Upper lobe of left lung (tissue), 6 donors: Measurements from ENCODE around the gene GOLGA6L10. TPM values are rescaled to one million over a fixed set of nuclear protein-coding genes. Genes with fewer than 3 reads are reported as not detected.
A peak's percentile ranks its signal among the peaks of the same experiment; 100 is the strongest.
"Not testable (repeated sequence)": the region's sequence is repeated elsewhere in the genome, so short reads cannot be mapped to it uniquely, and the experiment has no call there.

Experiments used
- ATAC-seq, 2 donors: fragments of 200-7000 bp; cut with Tn5 transposase; one replicate each; pipeline ENCODE4 v1.9.1; 2022; ENCODE audit warnings: mild to moderate bottlenecking in 2 of 2, moderate library complexity in 2 of 2; ENCODE audit not compliant: low FRiP score in 2 of 2
- DNase-seq, 2 donors: peaks; one replicate each; pipeline ENCODE4 v3.0.0-alpha.2; 2019 to 2020
- H3K27ac ChIP-seq, 4 donors: fragments of 200-600 bp; sonication (generic); one replicate each; pipeline ENCODE4 v1.5.1; 2016 to 2019
- H3K27me3 ChIP-seq, 4 donors: fragments of 200-600 bp; sonication (generic); one replicate each; pipeline ENCODE4 v1.5.1; 2017 to 2019
- H3K36me3 ChIP-seq, 4 donors: fragments of 200-600 bp; sonication (generic); one replicate each; pipeline ENCODE4 v1.5.1; 2016 to 2019
- H3K4me1 ChIP-seq, 4 donors: fragments of 200-600 bp; sonication (generic); one replicate each; pipeline ENCODE4 v1.5.1; 2018 to 2019
- H3K4me3 ChIP-seq, 4 donors: fragments of 200-600 bp; sonication (generic); one replicate each; pipeline ENCODE4 v1.5.1; 2017 to 2019; ENCODE audit warnings: mild to moderate bottlenecking in 2 of 4, moderate library complexity in 1 of 4
- H3K9me3 ChIP-seq, 4 donors: fragments of 200-600 bp; sonication (generic); one replicate each; pipeline ENCODE4 v1.5.1; 2018 to 2019
- EP300 ChIP-seq, 4 donors: sonication (generic); formaldehyde crosslinking; IDR thresholded peaks; one replicate each; pipeline ENCODE4 v1.5.1; 2017; ENCODE audit warnings: antibody characterized with exemption in 4 of 4, control low read depth in 2 of 4
- POLR2A ChIP-seq, 4 donors: fragments of 450-650 bp; IDR thresholded peaks; one replicate each; pipeline ENCODE4 v1.5.1; 2016 to 2017; ENCODE audit warnings: antibody characterized with exemption in 4 of 4, mild to moderate bottlenecking in 2 of 4
- POLR2AphosphoS5 ChIP-seq, 2 donors: sonication (generic); formaldehyde crosslinking; IDR thresholded peaks; one replicate each; pipeline ENCODE4 v1.5.1; 2017; ENCODE audit warnings: antibody characterized with exemption in 2 of 2
- WGBS, 2 donors: methylation state at CpG; one replicate each; pipeline ENCODE4 v1.1.5; 2017 to 2018; 5-methylcytosine and 5-hydroxymethylcytosine counted together
- total RNA-seq, 6 donors: library from RNA; depleted of rRNA in 4 of 6; stranded (reverse); fragments of >200 nt in 4 of 6; gene quantifications; one replicate each; pipeline versions ENCODE4 v1.1.0 to v1.2.1, GENCODE V29; 2016 to 2021
- TF ChIP-seq, protein P1 (sequence below), 6 experiments: fragments of 450-650 bp in 4 of 6; fragments of 200-600 bp in 2 of 6; sonication (generic) in 2 of 6; IDR thresholded peaks; one replicate each; pipeline ENCODE4 v1.5.1; 2016 to 2019; ENCODE audit warnings: antibody characterized with exemption in 6 of 6
- donor health status: DM: no; HTN: no; CAD: no; lungs with moderate emphysema.
- donor health status: DM: no; HTN: yes; CAD: no; lungs with severe emphysema.

GOLGA6L10 gene
- total RNA-seq, 6 donors from 2014 or later, result 0.34 to 4.3 (median 1.2) TPM

DNA sequence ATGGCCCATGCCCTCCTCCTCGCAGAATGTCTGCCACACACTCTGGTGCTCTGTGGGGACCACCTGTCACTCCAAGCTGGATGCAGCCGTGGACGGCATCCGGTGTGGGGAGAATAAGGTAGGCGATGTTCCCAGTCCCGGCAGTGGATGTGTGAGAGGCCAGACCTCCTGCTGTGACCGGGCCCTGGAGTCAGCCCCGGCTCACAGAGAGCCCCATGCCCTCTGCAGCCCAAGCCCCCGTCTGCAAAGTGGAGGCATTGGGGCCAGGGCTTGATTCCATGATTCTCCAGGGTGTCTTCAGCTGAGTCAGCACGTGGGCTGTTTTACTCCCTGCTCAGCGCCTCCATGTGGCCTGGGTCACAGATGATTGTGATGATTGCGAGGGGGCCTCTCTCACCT lies 32.2 kb downstream of the GOLGA6L10 start:
- TF ChIP-seq POLR2AphosphoS5 (IDR thresholded peaks at IDR 0.05) (no peak), EP300 (IDR thresholded peaks at IDR 0.05) (no peak), POLR2A (IDR thresholded peaks at IDR 0.05) (no peak)
- TF ChIP-seq, protein P1, sequence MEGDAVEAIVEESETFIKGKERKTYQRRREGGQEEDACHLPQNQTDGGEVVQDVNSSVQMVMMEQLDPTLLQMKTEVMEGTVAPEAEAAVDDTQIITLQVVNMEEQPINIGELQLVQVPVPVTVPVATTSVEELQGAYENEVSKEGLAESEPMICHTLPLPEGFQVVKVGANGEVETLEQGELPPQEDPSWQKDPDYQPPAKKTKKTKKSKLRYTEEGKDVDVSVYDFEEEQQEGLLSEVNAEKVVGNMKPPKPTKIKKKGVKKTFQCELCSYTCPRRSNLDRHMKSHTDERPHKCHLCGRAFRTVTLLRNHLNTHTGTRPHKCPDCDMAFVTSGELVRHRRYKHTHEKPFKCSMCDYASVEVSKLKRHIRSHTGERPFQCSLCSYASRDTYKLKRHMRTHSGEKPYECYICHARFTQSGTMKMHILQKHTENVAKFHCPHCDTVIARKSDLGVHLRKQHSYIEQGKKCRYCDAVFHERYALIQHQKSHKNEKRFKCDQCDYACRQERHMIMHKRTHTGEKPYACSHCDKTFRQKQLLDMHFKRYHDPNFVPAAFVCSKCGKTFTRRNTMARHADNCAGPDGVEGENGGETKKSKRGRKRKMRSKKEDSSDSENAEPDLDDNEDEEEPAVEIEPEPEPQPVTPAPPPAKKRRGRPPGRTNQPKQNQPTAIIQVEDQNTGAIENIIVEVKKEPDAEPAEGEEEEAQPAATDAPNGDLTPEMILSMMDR (IDR thresholded peaks at IDR 0.05), result no peak
- H3K27ac ChIP-seq, result no peak overlapping the region
- H3K27me3 ChIP-seq, result no peaks in the 10 kb centered on the region
- no peak for ATAC-seq
- H3K9me3 ChIP-seq, result no peaks in the 10 kb centered on the region
- no peaks in the 10 kb centered on the region for H3K36me3 ChIP-seq
- H3K4me1 ChIP-seq, result no peaks in the 10 kb centered on the region
- H3K4me3 ChIP-seq, result no peak overlapping the region
- WGBS, 2 donors, result 92 to 100% methylated on average over 2 to 12 of the region's 12 CpGs
- peak in 1 of 2 donors; percentile 60 for DNase-seq

DNA sequence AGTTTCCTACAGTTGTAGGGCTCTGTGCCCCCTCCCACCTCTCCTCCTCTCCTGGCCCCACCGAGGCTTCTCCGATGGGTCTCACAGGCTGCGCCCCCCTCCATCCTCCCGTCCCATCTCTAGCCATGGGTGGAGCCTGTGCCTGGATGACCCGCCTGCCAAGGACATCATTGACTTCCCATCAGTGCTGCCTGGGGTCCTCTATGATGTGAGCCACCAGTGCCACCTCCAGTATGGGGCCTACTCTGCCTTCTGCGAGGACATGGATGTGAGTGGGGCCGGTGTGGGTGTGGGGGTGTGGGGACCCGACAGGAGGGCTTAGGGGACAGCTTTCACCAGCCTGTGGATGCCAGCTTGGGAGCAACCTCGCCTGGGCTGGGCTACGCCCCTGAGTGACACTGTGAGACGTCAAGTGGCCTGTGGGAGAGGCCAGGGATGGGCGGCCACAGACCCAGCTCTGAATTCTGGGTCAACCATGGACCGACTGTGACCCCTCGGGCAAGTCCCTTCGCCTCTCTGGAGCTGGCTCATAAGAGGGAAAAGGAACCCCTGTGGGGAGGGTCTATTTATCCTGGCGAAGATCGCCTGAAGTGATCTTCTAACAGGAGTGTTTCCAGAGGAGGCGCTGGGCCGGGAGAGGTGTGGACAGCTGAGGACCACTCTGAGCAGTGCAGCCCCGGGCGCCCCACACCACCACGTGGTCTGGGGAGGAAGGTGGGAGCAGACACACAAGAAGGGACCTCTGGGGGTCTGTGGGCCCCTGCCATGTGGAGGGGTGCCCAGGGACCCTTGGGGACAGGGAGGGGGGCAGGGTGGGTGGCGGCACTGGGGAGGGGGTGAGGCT lies 32.8 kb downstream of the GOLGA6L10 start:
- 90 to 92% methylated on average over 19 to 23 of the region's 23 CpGs for whole genome bisulfite sequencing, 2 donors
- not testable (repeated sequence) for H3K36me3 ChIP-seq, H3K4me1 ChIP-seq, H3K27me3 ChIP-seq, H3K9me3 ChIP-seq, H3K27ac ChIP-seq, ATAC-seq, H3K4me3 ChIP-seq
- peak in 1 of 2 donors; percentile 68 for DNase-seq

DNA sequence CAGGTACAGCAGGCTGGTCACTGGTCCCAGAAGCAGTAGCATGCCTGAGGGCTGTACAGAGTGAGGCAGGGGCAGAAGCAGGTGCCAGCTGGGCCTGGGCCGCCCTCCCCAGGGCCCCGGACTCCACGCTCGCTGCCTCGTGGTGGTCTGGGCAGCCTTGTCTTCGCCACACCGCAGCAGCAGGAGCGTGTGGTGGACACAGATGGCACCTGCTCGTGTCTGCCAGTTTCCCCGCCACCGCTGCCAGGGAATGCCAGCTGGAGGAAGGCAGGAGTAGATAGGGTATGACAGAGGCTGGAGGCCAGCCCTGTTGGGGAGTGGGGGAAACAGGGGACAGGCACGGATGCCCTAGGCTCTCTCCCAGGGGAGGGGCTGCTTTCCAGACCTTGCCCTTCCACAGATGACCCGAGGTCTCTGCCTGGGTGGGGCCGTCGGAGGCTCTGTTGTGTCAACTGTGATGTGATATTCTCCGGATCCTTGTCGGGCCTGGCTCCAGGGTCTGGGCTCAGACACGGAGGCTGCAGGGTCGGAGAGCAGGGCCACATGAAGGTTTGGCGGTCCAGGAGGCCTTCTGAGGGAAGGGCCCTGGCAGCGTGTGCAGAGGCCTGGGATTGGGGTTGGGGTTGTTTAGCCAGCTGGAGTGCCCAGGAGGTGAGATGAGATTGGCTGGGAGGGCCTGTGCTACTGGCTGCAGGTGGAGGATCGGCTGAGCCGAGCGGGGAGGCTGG lies 33.6 kb downstream of the GOLGA6L10 start:
- no peaks in the 10 kb centered on the region for H3K36me3 ChIP-seq
- no peak for TF ChIP-seq POLR2AphosphoS5 (IDR thresholded peaks at IDR 0.05)
- TF ChIP-seq, protein P1 (IDR thresholded peaks at IDR 0.05), result no peak
- TF ChIP-seq EP300 (IDR thresholded peaks at IDR 0.05), result no peak
- TF ChIP-seq POLR2A (IDR thresholded peaks at IDR 0.05), result no peak
- H3K4me1 ChIP-seq, result no peaks in the 10 kb centered on the region
- no peak for ATAC-seq
- no peaks in the 10 kb centered on the region for H3K9me3 ChIP-seq
- DNase-seq, result peak in 1 of 2 donors; percentile 59
- no peaks in the 10 kb centered on the region for H3K27me3 ChIP-seq
- H3K27ac ChIP-seq, result no peak overlapping the region
- 83 to 88% methylated on average over 12 to 20 of the region's 24 CpGs for WGBS, 2 donors
- H3K4me3 ChIP-seq, result no peak overlapping the region

DNA sequence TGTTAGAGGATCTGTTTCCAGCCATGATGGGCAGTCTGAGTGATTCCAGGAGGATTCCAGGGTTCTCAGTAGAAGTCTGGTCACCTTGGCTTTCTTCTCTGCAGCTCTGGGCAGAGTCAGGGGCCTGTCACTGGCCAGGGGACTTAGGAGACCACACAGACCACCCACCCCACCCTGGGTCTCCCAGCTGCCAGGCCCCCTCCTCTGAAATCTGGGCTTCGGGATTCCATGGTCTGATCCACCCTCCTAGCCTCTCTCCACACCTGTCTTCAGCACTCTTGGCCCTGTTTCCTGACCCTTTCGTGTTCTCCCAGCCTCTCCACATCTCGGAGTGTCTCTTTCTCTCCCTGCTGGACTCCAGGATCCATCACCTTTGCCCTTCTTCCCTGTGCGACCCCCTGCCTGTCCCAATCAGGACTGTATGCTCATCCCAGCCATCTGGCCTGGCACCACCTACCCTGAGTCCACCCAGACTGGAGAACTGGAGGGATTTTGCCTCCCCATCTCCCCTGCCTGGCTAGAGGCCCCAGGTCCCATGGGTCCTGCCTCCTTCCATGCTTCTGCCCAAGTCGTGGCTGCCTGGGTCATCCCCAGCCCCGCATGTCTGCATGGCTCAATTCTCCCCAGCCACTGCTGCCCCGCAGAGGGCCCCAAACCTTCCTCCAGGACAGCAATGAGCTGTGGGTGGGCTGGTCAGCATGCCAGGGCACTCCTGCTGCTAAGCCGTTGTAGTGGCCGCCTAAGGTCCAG lies 34.3 kb downstream of the GOLGA6L10 start:
- Histone ChIP-seq H3K27ac (no peak overlapping the region), H3K9me3 (peaks cover 0 to 6% (median 0%) of the 10 kb centered on the region in 4 donors), H3K27me3 (no peaks in the 10 kb centered on the region), H3K4me3 (no peak overlapping the region), H3K4me1 (no peaks in the 10 kb centered on the region), H3K36me3 (no peaks in the 10 kb centered on the region)
- DNase-seq (no peak), ATAC-seq (no peak)
- TF ChIP-seq, protein P1 (IDR thresholded peaks at IDR 0.05), result no peak
- TF ChIP-seq POLR2AphosphoS5 (IDR thresholded peaks at IDR 0.05), result no peak
- TF ChIP-seq EP300 (IDR thresholded peaks at IDR 0.05), result no peak
- TF ChIP-seq POLR2A (IDR thresholded peaks at IDR 0.05), result no peak
- 86 to 87% methylated on average over 6 to 8 of the region's 9 CpGs for WGBS, 2 donors

DNA sequence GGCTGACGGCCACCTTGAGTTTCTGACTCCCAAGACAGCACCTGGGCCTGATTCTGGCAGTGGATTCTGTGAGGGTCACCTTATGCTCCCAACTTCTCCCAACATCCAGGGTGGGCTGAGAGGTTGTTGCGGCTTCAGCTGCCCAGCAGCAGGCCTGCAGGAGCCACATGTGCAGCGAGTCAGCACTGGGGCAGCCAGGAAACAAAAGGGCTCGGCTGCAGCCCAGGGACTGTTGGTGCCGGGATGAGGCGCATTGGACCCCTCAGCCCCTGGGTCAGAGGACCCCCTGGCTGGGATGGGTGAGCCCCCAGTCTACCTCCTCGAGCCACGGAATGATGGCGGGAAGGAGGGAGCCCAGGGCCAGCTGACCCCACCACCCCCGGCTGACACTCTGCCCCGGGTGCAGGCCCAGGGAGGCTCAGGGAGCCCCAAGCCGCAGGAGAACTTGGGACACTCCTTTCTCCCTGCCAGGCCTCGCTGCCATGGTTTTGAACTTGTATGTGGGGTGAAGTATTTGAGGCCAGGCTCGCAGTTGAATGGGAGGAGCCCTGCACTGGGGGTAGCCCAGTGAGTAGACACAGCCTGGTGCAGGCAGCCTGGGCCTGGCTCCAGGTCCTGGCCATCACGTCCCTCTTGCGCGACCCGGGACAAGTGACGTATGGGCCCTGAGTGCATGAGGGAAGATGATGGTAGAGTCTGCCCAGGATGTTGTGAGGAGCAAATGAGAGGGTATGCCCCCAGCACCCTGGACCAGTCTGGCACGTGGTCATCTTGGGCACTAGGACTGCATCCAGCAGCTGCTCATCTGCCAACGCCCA lies 35.1 kb downstream of the GOLGA6L10 start:
- H3K4me3 ChIP-seq, ATAC-seq, H3K9me3 ChIP-seq, H3K36me3 ChIP-seq, H3K27me3 ChIP-seq, H3K27ac ChIP-seq, H3K4me1 ChIP-seq: not testable (repeated sequence)
- peak in 1 of 2 donors; percentile 66 for DNase-seq
- WGBS, 2 donors, result 82 to 93% methylated on average over 8 to 21 of the region's 21 CpGs
